Body of pancreas (tissue), 4 donors: ENCODE measurements around the gene SSMEM1. TPM values are rescaled to one million over a fixed set of nuclear protein-coding genes. Genes with fewer than 3 reads are reported as not detected.

Source experiments
- ATAC-seq: fragments of 150-250 bp; one replicate; pipeline ENCODE4 v1.9.1; 2016
- DNase-seq, 4 donors: peaks; one replicate each; pipeline ENCODE4 v3.0.0-alpha.2; 2019
- H3K27ac ChIP-seq, 4 donors: fragments of 200-600 bp; sonication (generic); 1 replicate in 3 of 4; 2 replicates in 1 of 4; pipeline versions ENCODE4 v1.5.1 to v1.6.1; 2016 to 2019; ENCODE audit warnings: mild to moderate bottlenecking in 1 of 4, mixed read lengths in 1 of 4, moderate library complexity in 1 of 4
- H3K27me3 ChIP-seq, 2 donors: fragments of 200-600 bp; sonication (generic); one replicate each; pipeline ENCODE4 v1.6.0; 2016; ENCODE audit warnings: mild to moderate bottlenecking in 1 of 2
- H3K36me3 ChIP-seq, 2 donors: fragments of 200-600 bp; sonication (generic); replicated peaks in 1 of 2; 2 replicates each; pipeline ENCODE4 v1.5.1; 2016; ENCODE audit warnings: low read depth in 2 of 2; ENCODE audit not compliant: insufficient read depth in 1 of 2
- H3K4me1 ChIP-seq: fragments of 200-600 bp; sonication (generic); one replicate; pipeline ENCODE4 v1.6.0; 2016
- H3K4me3 ChIP-seq, 2 donors: fragments of 200-600 bp; sonication (generic); 1 replicate in 1 of 2; 2 replicates in 1 of 2; pipeline ENCODE4 v1.5.1; 2016 to 2019
- H3K9me3 ChIP-seq, 3 donors: fragments of 200-600 bp; sonication (generic); 1 replicate in 2 of 3; 2 replicates in 1 of 3; pipeline ENCODE4 v1.5.1; 2016
- POLR2A ChIP-seq, 3 donors: fragments of 450-650 bp; IDR thresholded peaks; one replicate each; pipeline ENCODE4 v1.6.1; 2016; ENCODE audit warnings: antibody characterized with exemption in 3 of 3, mild to moderate bottlenecking in 2 of 3
- WGBS, 2 donors: methylation state at CpG; one replicate each; pipeline ENCODE4 v1.1.5; 2017; 5-methylcytosine and 5-hydroxymethylcytosine counted together
- intact Hi-C: fragments of 100-400 bp; cut with DNase I; formaldehyde crosslinking; loops from one replicate; pipeline ENCODE4 v1.15.1; 2023
- total RNA-seq, 2 donors: library from RNA; depleted of rRNA; stranded (reverse); fragments of >200 nt; gene quantifications; one replicate each; pipeline ENCODE4 v1.1.0, GENCODE V29; 2016
- TF ChIP-seq, protein P1 (sequence below), 7 experiments: fragments of 450-650 bp in 4 of 7; fragments of 200-600 bp in 3 of 7; sonication (generic) in 3 of 7; IDR thresholded peaks; one replicate each; pipeline ENCODE4 v1.5.1; 2016 to 2019; ENCODE audit warnings: antibody characterized with exemption in 7 of 7

The SSMEM1 gene
- total RNA-seq, 2 donors from 2014 or later = not detected

- Histone ChIP-seq H3K27ac (peak overlapping the region in 1 of 4 donors; percentile 37), H3K4me3 (no peak overlapping the region), H3K27me3 (no peaks in the 10 kb centered on the region), H3K4me1 (peaks cover 6% of the 10 kb centered on the region), H3K36me3 (no peaks in the 10 kb centered on the region), H3K9me3 (peaks cover 0 to 17% (median 0%) of the 10 kb centered on the region in 3 donors)
- 47 to 52% methylated on average over 3 to 6 of the region's 6 CpGs for WGBS, 2 donors
- no peak for TF ChIP-seq POLR2A (IDR thresholded peaks at IDR 0.05)
- TF ChIP-seq, protein P1, sequence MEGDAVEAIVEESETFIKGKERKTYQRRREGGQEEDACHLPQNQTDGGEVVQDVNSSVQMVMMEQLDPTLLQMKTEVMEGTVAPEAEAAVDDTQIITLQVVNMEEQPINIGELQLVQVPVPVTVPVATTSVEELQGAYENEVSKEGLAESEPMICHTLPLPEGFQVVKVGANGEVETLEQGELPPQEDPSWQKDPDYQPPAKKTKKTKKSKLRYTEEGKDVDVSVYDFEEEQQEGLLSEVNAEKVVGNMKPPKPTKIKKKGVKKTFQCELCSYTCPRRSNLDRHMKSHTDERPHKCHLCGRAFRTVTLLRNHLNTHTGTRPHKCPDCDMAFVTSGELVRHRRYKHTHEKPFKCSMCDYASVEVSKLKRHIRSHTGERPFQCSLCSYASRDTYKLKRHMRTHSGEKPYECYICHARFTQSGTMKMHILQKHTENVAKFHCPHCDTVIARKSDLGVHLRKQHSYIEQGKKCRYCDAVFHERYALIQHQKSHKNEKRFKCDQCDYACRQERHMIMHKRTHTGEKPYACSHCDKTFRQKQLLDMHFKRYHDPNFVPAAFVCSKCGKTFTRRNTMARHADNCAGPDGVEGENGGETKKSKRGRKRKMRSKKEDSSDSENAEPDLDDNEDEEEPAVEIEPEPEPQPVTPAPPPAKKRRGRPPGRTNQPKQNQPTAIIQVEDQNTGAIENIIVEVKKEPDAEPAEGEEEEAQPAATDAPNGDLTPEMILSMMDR (IDR thresholded peaks at IDR 0.05) = no peak
- ATAC-seq (peak; percentile 47), DNase-seq (peak; percentile 68 to 86 (median 84))
- intact Hi-C loops = no loop called here
Observed at GRCh38 chr7:130254555-130254954, 46.9 kb downstream of the SSMEM1 start.

GRCh38 chr7:130256704-130257103 lies 49.0 kb downstream of the SSMEM1 start:
- WGBS, 2 donors = 70 to 83% methylated on average over 2 of the region's 2 CpGs
- H3K27me3 ChIP-seq = no peaks in the 10 kb centered on the region
- intact Hi-C loops = no loop called here
- no peaks in the 10 kb centered on the region for H3K36me3 ChIP-seq
- no peak overlapping the region for H3K27ac ChIP-seq
- peaks cover 0 to 23% (median 0%) of the 10 kb centered on the region in 3 donors for H3K9me3 ChIP-seq
- H3K4me3 ChIP-seq = no peak overlapping the region
- DNase-seq (no peak), ATAC-seq (no peak)
- TF ChIP-seq, protein P1 (IDR thresholded peaks at IDR 0.05) = no peak
- TF ChIP-seq POLR2A (IDR thresholded peaks at IDR 0.05) = no peak
- H3K4me1 ChIP-seq = peaks cover 6% of the 10 kb centered on the region

DNA sequence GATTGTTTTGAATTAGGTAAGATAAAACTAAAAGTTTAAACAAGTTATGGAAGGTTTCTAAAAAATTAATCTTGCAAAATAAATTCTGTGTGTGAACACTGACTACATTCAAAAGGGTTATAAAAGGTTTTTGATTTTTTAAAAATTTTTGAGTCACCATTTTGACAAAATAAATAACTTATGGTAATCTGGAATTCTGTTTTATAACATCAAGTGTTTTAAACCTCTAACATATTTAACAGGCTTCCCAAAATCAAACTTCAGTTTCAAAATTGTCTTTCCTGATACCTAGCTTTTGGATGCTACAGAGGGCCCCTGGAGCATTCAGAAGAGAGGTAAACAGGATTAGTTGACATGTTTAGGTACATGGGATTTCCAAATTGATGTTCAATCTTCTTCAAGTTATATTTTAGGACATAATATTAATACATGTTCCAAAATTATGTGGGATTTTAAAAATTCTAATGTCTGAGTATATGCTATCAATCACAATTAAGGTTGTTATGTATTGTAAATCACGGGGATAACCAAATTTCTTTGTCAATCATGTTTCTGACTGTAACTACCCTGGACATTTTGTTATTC lies 50.9 kb downstream of the SSMEM1 start:
- peaks cover 16% of the 10 kb centered on the region for H3K4me1 ChIP-seq
- H3K4me3 ChIP-seq = no peak overlapping the region
- WGBS, 2 donors = 76 to 87% methylated on average over 1 of the region's 1 CpG
- DNase-seq (no peak), ATAC-seq (no peak)
- intact Hi-C loops = no loop called here
- H3K36me3 ChIP-seq = no peaks in the 10 kb centered on the region
- no peak overlapping the region for H3K27ac ChIP-seq
- no peak for TF ChIP-seq POLR2A (IDR thresholded peaks at IDR 0.05)
- TF ChIP-seq, protein P1 (IDR thresholded peaks at IDR 0.05) = no peak
- no peaks in the 10 kb centered on the region for H3K27me3 ChIP-seq
- peaks cover 0 to 23% (median 0%) of the 10 kb centered on the region in 3 donors for H3K9me3 ChIP-seq

DNA sequence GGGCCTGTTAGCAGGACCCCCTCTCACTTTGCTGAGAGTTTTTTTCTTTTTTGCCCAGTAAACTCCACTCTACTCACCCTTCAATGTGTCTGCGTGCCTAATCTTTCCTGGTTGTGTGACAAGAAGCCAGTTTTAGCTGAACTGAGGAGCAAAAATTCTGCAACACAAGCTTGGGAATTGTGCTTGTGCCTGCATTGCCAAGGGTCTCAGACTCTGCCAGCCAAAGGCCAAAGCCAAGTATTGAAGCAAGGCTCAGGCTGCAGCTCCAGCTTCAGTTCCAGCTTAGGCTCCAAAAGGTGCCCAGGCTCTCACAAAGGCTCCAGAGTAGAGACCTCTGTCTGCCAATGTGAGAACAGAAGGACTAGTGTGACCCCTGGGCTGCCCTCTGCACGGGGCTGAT lies 54.8 kb downstream of the SSMEM1 start:
- H3K27ac ChIP-seq = no peak overlapping the region
- WGBS, 2 donors = 40 to 71% methylated on average over 2 of the region's 2 CpGs
- intact Hi-C loops = no loop called here
- no peak overlapping the region for H3K4me3 ChIP-seq
- no peaks in the 10 kb centered on the region for H3K36me3 ChIP-seq
- DNase-seq (no peak), ATAC-seq (no peak)
- peaks cover 36% of the 10 kb centered on the region for H3K4me1 ChIP-seq
- no peaks in the 10 kb centered on the region for H3K27me3 ChIP-seq
- H3K9me3 ChIP-seq = peaks cover 0 to 23% (median 0%) of the 10 kb centered on the region in 3 donors
- TF ChIP-seq, protein P1 (IDR thresholded peaks at IDR 0.05) = no peak
- no peak for TF ChIP-seq POLR2A (IDR thresholded peaks at IDR 0.05)

GRCh38 chr7:130263130-130263529 lies 55.5 kb downstream of the SSMEM1 start:
- Histone ChIP-seq H3K27me3 (no peaks in the 10 kb centered on the region), H3K36me3 (no peaks in the 10 kb centered on the region), H3K27ac (no peak overlapping the region), H3K4me3 (no peak overlapping the region), H3K9me3 (peaks cover 0 to 18% (median 0%) of the 10 kb centered on the region in 3 donors), H3K4me1 (peaks cover 36% of the 10 kb centered on the region)
- intact Hi-C loops = no loop called here
- 68 to 84% methylated on average over 2 of the region's 2 CpGs for WGBS, 2 donors
- ATAC-seq = no peak
- no peak for DNase-seq
- TF ChIP-seq, protein P1 (IDR thresholded peaks at IDR 0.05) = no peak
- TF ChIP-seq POLR2A (IDR thresholded peaks at IDR 0.05) = no peak
